Uterus (tissue), 4 donors: Measurements from ENCODE around the gene ACSS1. TPM values are rescaled to one million over a fixed set of nuclear protein-coding genes. Genes with fewer than 3 reads are reported as not detected.
A peak's percentile ranks its signal among the peaks of the same experiment; 100 is the strongest.

Experiments used
- DNase-seq, 2 donors: peaks; one replicate each; pipeline ENCODE4 v3.0.0-alpha.2; 2019 to 2020
- H3K27ac ChIP-seq, 2 donors: fragments of 200-600 bp; sonication (generic); 1 replicate in 1 of 2; 2 replicates in 1 of 2; pipeline ENCODE4 v1.5.1; 2016 to 2018
- H3K27me3 ChIP-seq, 2 donors: fragments of 200-600 bp; sonication (generic); one replicate each; pipeline ENCODE4 v1.5.1; 2018 to 2019; ENCODE audit warnings: control low read depth in 1 of 2
- H3K36me3 ChIP-seq, 2 donors: fragments of 200-600 bp; sonication (generic); one replicate each; pipeline ENCODE4 v1.5.1; 2019; ENCODE audit warnings: control low read depth in 1 of 2
- H3K4me1 ChIP-seq, 2 donors: fragments of 200-600 bp; sonication (generic); one replicate each; pipeline ENCODE4 v1.5.1; 2018 to 2019; ENCODE audit warnings: control low read depth in 1 of 2
- H3K4me3 ChIP-seq, 2 donors: fragments of 200-600 bp; sonication (generic); 1 replicate in 1 of 2; 2 replicates in 1 of 2; pipeline ENCODE4 v1.5.1; 2018 to 2019; ENCODE audit warnings: mild to moderate bottlenecking in 1 of 2
- H3K9me3 ChIP-seq, 2 donors: fragments of 200-600 bp; sonication (generic); one replicate each; pipeline ENCODE4 v1.5.1; 2019; ENCODE audit warnings: control low read depth in 1 of 2
- POLR2A ChIP-seq, 2 donors: fragments of 450-650 bp; IDR thresholded peaks; one replicate each; pipeline ENCODE4 v1.6.1; 2016; ENCODE audit warnings: antibody characterized with exemption in 2 of 2, mild to moderate bottlenecking in 1 of 2, moderate library complexity in 1 of 2
- intact Hi-C: fragments of 100-400 bp; cut with DNase I; formaldehyde crosslinking; loops from one replicate; pipeline ENCODE4 v1.15.1; 2023; ENCODE audit warnings: low total_unique reads
- total RNA-seq, 4 donors: library from RNA; depleted of rRNA in 3 of 4; stranded (reverse); fragments of >200 nt in 3 of 4; gene quantifications; one replicate each; pipeline versions ENCODE4 v1.1.0 to v1.2.4, GENCODE V29; 2014 to 2023
- TF ChIP-seq, protein P1 (sequence below), 4 experiments: fragments of 200-600 bp in 2 of 4; fragments of 450-650 bp in 2 of 4; sonication (generic) in 2 of 4; IDR thresholded peaks; one replicate each; pipeline ENCODE4 v1.5.1; 2016 to 2019; ENCODE audit warnings: antibody characterized with exemption in 4 of 4, mild to moderate bottlenecking in 2 of 4, moderate library complexity in 1 of 4
- donor health status: DM: yes; HTN: yes; CAD: no.

ACSS1 gene
- total RNA-seq, 4 donors from 2014 or later = 11.8 to 35.1 (median 23.1) TPM

- DNase-seq = peak in 1 of 2 donors; percentile 3
- H3K4me1 ChIP-seq = no peaks in the 10 kb centered on the region
- H3K36me3 ChIP-seq = no peaks in the 10 kb centered on the region
- no peaks in the 10 kb centered on the region for H3K27me3 ChIP-seq
- H3K9me3 ChIP-seq = no peaks in the 10 kb centered on the region
- TF ChIP-seq, protein P1, sequence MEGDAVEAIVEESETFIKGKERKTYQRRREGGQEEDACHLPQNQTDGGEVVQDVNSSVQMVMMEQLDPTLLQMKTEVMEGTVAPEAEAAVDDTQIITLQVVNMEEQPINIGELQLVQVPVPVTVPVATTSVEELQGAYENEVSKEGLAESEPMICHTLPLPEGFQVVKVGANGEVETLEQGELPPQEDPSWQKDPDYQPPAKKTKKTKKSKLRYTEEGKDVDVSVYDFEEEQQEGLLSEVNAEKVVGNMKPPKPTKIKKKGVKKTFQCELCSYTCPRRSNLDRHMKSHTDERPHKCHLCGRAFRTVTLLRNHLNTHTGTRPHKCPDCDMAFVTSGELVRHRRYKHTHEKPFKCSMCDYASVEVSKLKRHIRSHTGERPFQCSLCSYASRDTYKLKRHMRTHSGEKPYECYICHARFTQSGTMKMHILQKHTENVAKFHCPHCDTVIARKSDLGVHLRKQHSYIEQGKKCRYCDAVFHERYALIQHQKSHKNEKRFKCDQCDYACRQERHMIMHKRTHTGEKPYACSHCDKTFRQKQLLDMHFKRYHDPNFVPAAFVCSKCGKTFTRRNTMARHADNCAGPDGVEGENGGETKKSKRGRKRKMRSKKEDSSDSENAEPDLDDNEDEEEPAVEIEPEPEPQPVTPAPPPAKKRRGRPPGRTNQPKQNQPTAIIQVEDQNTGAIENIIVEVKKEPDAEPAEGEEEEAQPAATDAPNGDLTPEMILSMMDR (IDR thresholded peaks at IDR 0.05) = no peak
- no peak for TF ChIP-seq POLR2A (IDR thresholded peaks at IDR 0.05)
- no peak overlapping the region for H3K4me3 ChIP-seq
- intact Hi-C loops = no loop called here
- H3K27ac ChIP-seq = no peak overlapping the region
These were observed 48.5 kb downstream of the ACSS1 start for GRCh38 chr20:25009218-25010145.

GRCh38 chr20:25008388-25009217, 49.3 kb downstream of the ACSS1 start:
- Histone ChIP-seq H3K9me3 (no peaks in the 10 kb centered on the region), H3K27me3 (no peaks in the 10 kb centered on the region), H3K4me1 (no peaks in the 10 kb centered on the region), H3K27ac (no peak overlapping the region), H3K4me3 (no peak overlapping the region), H3K36me3 (no peaks in the 10 kb centered on the region)
- TF ChIP-seq POLR2A (IDR thresholded peaks at IDR 0.05) = no peak
- TF ChIP-seq, protein P1 (IDR thresholded peaks at IDR 0.05) = no peak
- intact Hi-C loops = no loop called here
- no peak for DNase-seq

GRCh38 chr20:25007491-25008305, 50.2 kb downstream of the ACSS1 start:
- TF ChIP-seq, protein P1 (IDR thresholded peaks at IDR 0.05) = no peak
- TF ChIP-seq POLR2A (IDR thresholded peaks at IDR 0.05) = no peak
- no peak for DNase-seq
- Histone ChIP-seq H3K27ac (no peak overlapping the region), H3K36me3 (no peaks in the 10 kb centered on the region), H3K4me3 (no peak overlapping the region), H3K4me1 (no peaks in the 10 kb centered on the region), H3K9me3 (no peaks in the 10 kb centered on the region), H3K27me3 (no peaks in the 10 kb centered on the region)
- intact Hi-C loops = no loop called here

DNA sequence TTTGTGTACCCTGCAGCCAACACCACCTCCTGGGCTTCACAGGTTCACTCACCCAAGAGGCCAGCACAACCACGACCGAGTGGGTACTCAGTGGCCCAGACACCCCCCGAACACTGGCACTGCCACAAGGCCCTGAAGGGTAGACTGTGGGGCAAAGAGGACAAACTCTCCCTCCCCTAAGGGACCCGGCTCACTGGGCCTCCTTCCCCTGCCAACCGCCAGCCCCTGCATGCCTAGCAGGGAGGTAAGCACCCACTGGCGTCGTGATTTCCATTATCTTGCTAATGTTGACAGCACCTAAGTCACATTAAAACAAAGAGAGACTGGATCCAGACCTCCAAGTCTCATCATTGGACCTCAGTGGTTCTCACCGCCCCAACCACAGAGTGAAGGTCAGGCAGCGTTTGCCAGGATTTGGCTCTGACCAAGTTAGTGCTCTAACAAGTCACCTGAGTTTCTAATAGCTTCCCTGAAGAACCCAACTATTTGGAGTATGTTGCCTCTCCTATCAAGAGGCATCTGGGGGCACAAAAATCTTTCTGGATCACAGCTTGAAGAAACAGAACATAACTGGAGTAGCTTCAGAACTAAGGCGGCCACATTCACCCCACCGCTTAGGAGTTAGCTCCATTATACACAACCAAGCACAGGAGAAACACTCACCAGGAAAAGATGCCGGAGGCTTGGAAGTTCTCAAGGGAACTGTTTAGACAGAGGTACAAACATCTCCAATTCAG, 51.3 kb downstream of the ACSS1 start:
- Histone ChIP-seq H3K36me3 (no peaks in the 10 kb centered on the region), H3K4me3 (no peak overlapping the region), H3K27ac (peak overlapping the region in 1 of 2 donors; percentile 30), H3K9me3 (no peaks in the 10 kb centered on the region), H3K4me1 (no peaks in the 10 kb centered on the region), H3K27me3 (no peaks in the 10 kb centered on the region)
- no peak for DNase-seq
- intact Hi-C loops = no loop called here
- no peak for TF ChIP-seq POLR2A (IDR thresholded peaks at IDR 0.05)
- TF ChIP-seq, protein P1 (IDR thresholded peaks at IDR 0.05) = no peak
